HS-5 (cell line): ENCODE data around the gene SPDYE4.
A peak's percentile ranks its signal among the peaks of the same experiment; 100 is the strongest.

Source experiments
- DNase-seq: peaks from one replicate; pipeline ENCODE4 v3.0.0-alpha.2; 2012; ENCODE audit warnings: low read depth

Gene SPDYE4

DNA sequence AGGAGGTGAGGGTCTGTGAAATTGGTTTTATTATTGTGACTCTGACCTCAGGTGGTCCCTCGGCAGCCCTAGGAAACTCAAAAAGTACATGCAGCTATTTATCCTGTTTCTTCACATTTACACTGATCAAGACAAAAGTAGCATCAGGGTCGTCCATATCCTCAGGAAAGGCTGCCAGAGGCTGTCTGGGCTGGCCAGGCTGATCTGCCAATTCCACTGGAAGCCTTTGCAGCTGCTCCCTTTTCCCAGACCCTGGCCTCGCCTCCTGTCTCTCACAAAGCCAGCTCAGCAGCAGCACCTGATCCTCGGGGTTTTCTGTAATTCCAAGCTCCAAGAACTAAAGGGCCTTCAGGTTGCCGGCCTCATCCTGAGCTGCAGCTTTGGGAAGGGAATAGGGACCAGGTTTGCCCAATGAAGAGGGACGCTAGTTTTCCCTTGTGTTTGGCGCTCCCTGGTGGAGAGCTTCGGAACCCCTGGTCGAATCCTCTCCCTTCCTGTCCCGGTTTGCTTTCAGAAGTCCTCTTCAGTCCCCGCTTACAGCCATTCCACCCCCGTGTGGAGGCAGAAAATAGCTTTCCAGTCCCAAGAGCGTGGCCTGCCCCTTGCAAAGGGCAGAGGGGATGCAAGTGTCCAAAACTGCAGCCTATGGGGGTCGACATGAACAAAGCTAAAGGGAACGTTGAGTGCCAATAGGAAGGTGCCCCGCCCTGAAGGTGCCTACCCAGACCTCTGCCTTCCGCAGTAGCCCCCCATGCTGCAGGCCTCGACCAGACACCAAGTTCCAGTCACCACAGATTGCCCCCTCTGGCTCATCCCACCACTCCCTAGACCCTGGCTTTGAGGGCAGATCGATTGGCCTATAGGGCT is 27.4 kb upstream of the SPDYE4 start:
- peak; percentile 14 for DNase-seq

DNA sequence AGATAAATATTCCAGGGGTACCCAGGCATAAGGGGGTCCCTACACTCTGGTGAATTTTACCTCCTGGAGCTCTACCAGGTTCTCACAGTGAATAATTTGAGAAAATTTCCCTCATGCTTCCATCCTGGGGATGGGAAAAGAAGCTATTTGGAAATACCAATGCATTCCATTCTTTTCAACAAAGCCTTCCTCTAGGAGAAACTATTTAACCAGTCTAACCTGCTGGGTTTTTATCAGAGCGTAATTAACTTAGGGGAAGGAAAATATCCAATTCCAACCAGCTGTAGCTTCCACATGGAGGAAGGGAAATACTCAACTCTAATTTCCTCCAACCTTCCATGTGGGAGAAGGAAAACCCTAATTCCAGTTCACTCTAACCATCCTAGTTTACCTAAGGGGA is 23.8 kb upstream of the SPDYE4 start:
- DNase-seq, result no peak

- DNase-seq, result no peak
Observed at GRCh38 chr17:8781776-8782175, 23.4 kb upstream of the SPDYE4 start.

- no peak for DNase-seq
Observed at GRCh38 chr17:8776881-8777280, 18.5 kb upstream of the SPDYE4 start.

DNA sequence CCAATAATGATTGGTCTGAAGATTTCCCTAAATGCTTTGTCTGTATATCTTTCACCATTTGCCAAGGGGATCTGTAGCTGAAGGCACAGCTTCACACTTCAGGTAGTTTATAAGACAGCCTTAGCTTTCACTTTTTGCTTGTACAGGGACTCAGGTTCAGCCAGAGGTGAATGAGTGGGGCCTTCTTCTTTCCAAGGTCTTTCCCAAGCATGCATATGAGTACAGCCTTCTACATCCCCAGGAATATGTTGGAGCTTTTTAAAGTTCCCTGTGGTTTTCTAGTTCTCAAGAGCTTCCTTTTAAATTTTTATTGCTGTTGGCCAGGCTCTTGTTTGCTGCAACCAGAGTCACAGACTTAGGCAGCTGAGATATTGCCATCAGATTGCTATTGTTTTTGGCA is 17.9 kb upstream of the SPDYE4 start:
- no peak for DNase-seq

- no peak for DNase-seq
Observed at GRCh38 chr17:8766731-8767130, 8.4 kb upstream of the SPDYE4 start.

DNA sequence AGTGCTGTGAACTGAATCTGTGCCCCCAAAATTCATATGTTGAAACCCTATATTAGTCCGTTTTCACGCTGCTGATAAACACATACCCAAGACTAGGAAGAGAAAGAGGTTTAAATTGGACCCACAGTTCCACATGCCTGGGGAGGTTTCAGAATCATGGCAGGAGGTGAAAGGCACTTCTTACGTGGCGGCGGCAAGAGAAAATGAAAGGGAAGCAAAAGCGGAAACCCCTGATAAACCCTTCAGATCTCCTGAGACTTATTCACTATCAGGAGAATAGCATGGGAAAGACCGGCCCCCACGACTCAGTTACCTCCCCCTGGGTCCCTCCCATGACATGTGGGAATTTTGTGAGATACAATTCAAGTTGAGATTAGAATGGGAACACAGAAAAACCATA is 3.7 kb upstream of the SPDYE4 start:
- DNase-seq, result no peak

DNA sequence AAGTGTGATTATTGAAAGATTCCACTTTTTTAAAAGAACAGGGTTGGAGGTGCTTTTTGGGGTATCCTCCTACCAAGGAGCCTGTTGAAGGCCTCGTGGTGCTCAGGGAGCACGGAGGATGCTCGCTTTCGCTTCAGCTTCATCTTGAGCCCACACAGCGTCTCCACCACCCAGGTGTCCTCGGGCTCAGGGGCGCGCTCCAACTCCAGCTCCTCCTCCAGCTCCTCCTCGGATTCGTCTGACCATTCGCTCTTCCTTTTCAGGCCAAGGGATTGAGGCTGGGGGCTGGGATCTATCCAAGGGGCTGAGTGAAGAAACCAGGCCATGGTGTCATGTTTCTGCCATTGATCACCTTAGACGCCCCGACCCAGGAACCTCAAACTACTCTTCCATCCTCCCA is 1.2 kb downstream of the SPDYE4 start:
- DNase-seq, result no peak

DNA sequence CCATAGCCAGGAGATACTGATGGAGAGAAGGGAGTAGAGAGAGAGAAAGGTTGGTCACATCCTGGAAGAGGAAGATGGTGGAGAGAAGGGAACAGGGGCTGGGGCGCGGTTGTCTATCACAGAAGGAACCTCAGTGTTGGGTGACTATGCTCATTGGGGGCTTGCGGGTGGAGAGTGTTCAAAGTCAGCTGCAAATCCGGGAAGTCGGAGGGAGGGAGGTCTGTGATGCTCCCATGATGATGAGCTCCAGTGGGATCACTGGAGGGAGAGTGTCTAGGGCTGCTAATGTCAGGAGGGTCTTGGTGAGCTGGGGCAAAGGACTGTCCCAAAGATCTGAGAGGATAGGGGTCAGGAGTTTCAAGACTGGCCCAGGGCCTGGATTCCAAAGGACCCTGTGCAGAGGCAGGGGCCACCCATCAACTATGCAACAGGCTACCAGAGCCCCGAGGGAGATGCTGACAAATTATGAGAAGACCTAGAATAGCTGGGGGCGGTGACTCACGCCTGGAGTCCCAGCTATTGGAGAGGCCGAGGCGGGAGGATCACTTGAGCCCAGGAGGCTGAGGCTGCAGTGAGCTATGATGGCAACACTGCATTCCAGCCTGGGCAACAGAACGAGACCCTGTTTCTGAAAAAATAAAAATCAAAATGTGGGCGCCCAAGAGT is 2.6 kb downstream of the SPDYE4 start:
- DNase-seq, result no peak

DNA sequence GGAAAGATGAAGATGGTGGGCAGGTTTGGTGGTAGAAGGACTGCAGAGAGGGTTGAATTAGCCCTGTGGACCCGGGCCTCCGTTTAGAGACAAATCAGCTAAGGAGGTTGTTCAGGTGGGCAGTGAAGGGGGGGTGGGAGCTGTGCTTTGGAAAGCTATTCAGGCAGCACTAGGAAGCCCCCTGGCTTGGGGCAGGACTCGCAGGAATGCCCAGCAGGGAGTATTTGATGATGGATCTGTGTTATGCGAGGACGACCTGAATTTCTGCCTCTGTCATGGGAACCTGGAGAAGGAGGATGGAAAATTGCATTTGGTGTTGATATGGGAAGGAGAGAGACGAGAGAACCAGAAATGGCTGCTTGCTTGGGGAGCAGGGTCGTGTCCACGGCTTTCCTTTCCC is 3.5 kb downstream of the SPDYE4 start:
- no peak for DNase-seq

- peak; percentile 3 for DNase-seq
Observed at GRCh38 chr17:8753976-8754440, 4.3 kb downstream of the SPDYE4 start.

DNA sequence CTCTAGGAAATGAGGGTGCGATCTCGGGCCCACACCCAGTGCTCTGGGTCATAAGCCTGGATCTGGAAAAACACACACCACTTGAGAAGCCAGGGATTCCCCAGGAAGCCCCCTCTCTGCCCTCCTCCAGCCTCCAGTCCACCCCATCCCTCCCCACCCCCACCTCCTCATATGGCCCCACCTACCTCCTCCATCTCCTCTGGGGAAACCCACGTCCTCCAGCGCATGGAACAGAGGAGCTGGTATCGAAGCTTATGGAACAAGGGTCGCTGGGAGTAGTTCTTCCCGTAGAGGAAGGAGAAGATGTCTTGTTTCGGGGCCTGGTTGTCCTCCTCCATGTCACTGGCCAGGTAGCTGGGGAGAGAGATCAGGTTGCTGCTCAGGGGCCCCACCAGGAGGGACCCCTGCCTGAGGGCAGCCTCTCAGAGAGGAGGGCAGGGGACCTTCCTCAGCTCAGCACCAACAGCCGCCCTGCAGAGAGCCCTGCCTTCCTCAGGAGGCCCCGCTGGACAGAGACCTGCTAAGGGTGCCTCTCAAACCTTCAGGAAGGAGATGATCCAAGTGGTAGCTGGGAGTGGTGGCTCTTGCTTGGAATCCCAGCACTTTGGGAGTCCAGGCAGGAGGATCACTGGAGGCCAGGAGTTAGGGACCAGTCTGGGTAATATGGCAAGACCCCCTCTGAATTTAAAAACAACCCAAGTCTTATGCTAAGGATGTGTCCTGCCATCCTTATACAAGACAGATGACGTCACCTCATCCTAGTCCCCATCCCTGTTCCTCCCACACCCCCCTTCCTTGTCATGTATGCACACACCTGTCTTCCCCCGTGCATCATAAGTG is 5.0 kb downstream of the SPDYE4 start:
- DNase-seq, result no peak

DNA sequence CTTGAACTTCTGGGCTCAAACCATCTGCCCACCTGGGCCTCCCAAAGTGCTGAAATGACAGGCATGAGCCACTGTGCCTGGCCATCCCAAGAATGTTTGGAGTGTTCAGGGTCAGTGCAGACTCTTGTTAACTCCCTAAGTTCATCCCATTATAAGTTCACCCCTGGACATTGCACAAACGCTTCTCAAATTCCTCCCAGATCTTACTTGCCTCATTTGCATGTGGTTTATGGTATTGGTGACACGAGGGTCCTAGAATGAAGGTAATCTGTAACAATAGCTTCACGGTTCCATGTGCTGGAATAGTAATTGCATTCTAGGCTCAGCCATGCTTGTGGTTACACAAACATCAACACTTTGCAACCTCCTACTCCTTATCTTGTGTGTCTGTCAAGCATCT is 8.7 kb downstream of the SPDYE4 start:
- DNase-seq, result no peak

GRCh38 chr17:8747742-8748141 is 10.6 kb downstream of the SPDYE4 start:
- no peak for DNase-seq

GRCh38 chr17:8746501-8747236 is 11.7 kb downstream of the SPDYE4 start:
- peak; percentile 2 for DNase-seq

DNA sequence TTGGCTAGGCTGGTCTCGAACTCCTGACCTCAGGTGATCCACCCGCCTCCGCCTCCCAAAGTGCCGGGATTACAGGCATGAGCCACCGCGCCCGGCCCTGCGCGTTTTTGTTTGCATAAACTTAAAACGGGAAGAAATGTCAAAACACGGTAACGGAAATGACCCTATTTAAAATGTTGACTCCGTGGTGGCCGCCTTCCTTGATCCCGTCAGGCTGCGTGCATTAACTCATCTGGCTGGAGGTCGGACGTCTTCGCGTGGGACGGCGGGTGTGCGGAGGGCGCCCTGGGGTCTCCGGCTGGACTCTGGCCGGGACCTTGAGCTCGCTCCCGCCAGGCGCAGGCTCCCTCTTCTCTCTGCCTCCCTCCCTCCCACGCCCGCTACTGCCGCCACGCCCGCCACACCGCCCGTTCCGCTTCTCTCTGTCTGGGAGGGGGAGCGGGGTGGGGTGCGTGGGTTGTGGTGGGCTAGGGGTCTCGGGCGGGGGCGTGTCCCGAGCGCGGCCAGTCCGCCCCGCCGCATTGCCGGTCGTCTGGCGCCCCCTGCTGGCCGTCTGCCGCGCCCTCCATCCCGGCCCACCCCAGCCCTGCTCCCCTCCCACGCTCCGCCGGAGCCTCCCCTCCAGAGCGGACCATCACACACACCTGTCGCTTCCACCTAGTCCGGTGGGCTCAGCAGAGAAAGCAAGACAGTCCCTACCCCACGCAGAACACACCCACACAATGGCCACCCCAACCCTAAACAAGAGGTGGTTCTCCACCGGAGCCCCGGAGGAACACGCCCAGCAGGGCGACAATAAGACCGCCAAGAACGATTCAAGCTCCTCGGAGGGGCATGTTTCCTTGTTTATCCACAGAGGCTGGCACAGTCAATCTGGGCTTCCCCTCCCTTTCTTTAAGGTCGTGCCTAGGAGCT is 12.5 kb downstream of the SPDYE4 start:
- DNase-seq, result peak; percentile 13

DNA sequence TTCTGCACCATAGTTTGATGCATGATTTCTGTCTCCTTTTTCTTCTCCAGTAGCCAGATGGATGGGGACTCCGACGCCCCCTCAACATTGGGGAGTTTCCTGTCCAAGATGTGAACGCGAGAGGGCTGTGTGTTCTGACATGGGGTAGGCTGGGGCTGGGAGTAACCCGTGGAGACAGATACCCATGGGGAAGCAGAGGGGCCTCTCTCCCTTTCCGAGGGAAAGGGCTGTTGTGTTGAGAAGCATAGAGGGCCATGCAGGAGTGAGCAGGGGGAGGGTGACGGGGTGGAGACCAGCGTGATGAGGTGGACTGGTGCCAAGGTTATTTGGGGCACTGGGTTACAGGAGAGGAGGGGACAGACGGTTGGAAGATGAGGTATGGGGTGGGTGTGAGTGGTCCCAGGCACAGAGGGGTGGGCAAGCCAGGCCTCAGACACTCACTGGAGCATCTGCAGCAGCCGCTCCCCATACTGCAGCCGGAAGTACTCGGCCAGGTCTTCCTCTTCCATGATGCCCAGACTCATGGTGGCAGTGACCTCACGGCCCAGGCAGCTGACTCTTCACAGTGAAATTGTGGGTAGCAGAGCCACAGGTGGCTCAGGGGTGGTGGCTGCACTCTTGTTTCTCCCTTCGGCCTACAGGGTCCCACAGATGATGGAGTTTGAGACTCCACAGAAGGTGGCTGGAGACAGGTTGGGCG is 14.1 kb downstream of the SPDYE4 start:
- no peak for DNase-seq

GRCh38 chr17:8742819-8743218 is 15.5 kb downstream of the SPDYE4 start:
- DNase-seq, result no peak

DNA sequence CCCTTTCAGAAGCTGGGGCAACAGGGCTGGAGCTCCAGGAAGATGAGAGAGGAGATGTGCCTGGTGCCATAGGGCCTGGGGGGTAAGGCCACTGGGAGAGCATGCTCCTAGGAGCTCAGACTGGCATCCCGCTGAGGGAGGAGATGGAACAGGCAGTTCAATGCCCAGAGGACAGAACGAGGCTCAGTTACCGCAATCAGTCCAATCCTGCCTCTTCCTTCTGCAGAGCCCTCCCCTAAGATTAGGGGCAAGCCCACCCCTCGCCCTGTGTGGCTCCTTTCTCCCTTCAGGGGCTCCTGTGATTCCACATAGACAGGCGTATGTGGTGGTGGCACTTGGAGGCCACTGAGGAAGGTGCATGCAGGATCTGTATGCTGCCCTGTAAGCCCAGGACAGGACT is 16.1 kb downstream of the SPDYE4 start:
- DNase-seq, result no peak

GRCh38 chr17:8741771-8742170 is 16.6 kb downstream of the SPDYE4 start:
- no peak for DNase-seq
